ENCODE results near the gene BDH1. TPM values are rescaled to one million over a fixed set of nuclear protein-coding genes. Genes with fewer than 3 reads are reported as not detected.

Gene BDH1
- polyA plus RNA-seq, 1 of the 3 experiments (the other 2 are of a cell fraction): 19.8 TPM

- Histone ChIP-seq H4K20me1 (ENCODE audit: insufficient read depth) (no peaks in the 10 kb centered on the region), H3K4me3 (ENCODE audit: low read depth in 2 of 2, low read length in 1 of 2) (no peak overlapping the region), H3K27me3 (ENCODE audit: insufficient read depth) (no peaks in the 10 kb centered on the region), H3K4me1 (ENCODE audit: control insufficient read depth in 1 of 2, insufficient read depth in 2 of 2, low read depth in 1 of 2, low read length in 1 of 2) (peaks cover 0 to 7% of the 10 kb centered on the region in 2 experiments; a peak in 1 of 4 replicates), H3K9me3 (no peaks in the 10 kb centered on the region), H2AFZ (ENCODE audit: low read depth) (no peak overlapping the region), H3K9me2 (no peaks in the 10 kb centered on the region), H3K36me3 (replicated peaks in 1 of 2; ENCODE audit: control insufficient read depth in 1 of 2, insufficient read depth in 2 of 2, low read length in 1 of 2) (no peaks in the 10 kb centered on the region), H3K79me2 (ENCODE audit: insufficient read depth) (no peaks in the 10 kb centered on the region), H3K27ac (ENCODE audit: low read depth in 2 of 2, low read length in 1 of 2) (no peak overlapping the region), H3F3A (replicated peaks; ENCODE audit: insufficient read depth) (no peaks in the 10 kb centered on the region), H3K4me2 (no peak overlapping the region), H3K9ac (no peak overlapping the region)
- 88% methylated on average over 12 of the region's 12 CpGs for WGBS (ENCODE audit: low lambda C conversion rate)
- POLR2A ChIA-PET: no interaction called here
- DNase-seq: no peak
- TF ChIP-seq FOSL2 (IDR thresholded peaks at IDR 0.05; ENCODE audit: borderline replicate concordance, low read depth) (no peak), EP300 (IDR thresholded peaks at IDR 0.05; ENCODE audit: borderline replicate concordance in 1 of 2, low read depth in 1 of 2, low read length in 1 of 2) (no peak), TAF1 (IDR thresholded peaks at IDR 0.05; ENCODE audit: borderline replicate concordance, low read depth, low read length) (no peak), GATA2 (CRISPR knock-in tag; IDR thresholded peaks at IDR 0.05) (no peak), FOXJ3 (CRISPR knock-in tag; IDR thresholded peaks at IDR 0.05) (no peak), CTCF (IDR thresholded peaks at IDR 0.05) (no peak), RCOR1 (IDR thresholded peaks at IDR 0.05; ENCODE audit: low read length) (no peak), CHD2 (IDR thresholded peaks at IDR 0.05; ENCODE audit: low read length, partially characterized antibody) (no peak), MXI1 (IDR thresholded peaks at IDR 0.05; ENCODE audit: low read depth, low read length) (no peak), PBX3 (IDR thresholded peaks at IDR 0.05) (no peak)
- CTCF ChIA-PET: no interaction called here
These were observed 39.9 kb upstream of the BDH1 start for GRCh38 chr3:197595470-197596185.

DNA sequence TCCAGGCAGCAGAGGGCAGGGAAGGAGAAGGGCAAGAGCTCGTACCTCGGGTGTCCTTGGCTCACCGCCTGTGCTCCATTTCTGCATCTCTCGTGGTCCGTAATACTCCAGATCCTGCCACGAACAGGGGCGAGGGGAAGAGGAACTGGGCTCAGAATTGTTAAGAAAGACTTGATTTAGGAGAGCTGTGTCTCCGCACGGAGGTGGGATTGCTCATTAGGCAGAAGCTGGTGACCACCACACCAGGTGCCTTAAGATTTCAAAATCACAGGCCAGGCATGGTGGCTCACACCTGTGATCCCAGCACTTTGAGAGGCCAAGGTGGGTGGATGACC lies 37.2 kb upstream of the BDH1 start:
- ChIA-PET POLR2A (no interaction called here), CTCF (no interaction called here)
- no peak overlapping the region for H3K4me3 ChIP-seq (ENCODE audit: low read depth in 2 of 2, low read length in 1 of 2)
- 90% methylated on average over 9 of the region's 9 CpGs for WGBS (ENCODE audit: low lambda C conversion rate)
- H3K9me3 ChIP-seq: no peaks in the 10 kb centered on the region
- no peak overlapping the region for H3K9ac ChIP-seq
- H3F3A ChIP-seq (replicated peaks; ENCODE audit: insufficient read depth): no peaks in the 10 kb centered on the region
- no peaks in the 10 kb centered on the region for H4K20me1 ChIP-seq (ENCODE audit: insufficient read depth)
- no peaks in the 10 kb centered on the region for H3K36me3 ChIP-seq (replicated peaks in 1 of 2; ENCODE audit: control insufficient read depth in 1 of 2, insufficient read depth in 2 of 2, low read length in 1 of 2)
- no peak for DNase-seq
- H3K27me3 ChIP-seq (ENCODE audit: insufficient read depth): no peaks in the 10 kb centered on the region
- no peaks in the 10 kb centered on the region for H3K79me2 ChIP-seq (ENCODE audit: insufficient read depth)
- no peak overlapping the region for H3K4me2 ChIP-seq
- H2AFZ ChIP-seq (ENCODE audit: low read depth): no peak overlapping the region
- no peak overlapping the region for H3K27ac ChIP-seq (ENCODE audit: low read depth in 2 of 2, low read length in 1 of 2)
- no peaks in the 10 kb centered on the region; a peak in 1 of 4 replicates for H3K4me1 ChIP-seq (ENCODE audit: control insufficient read depth in 1 of 2, insufficient read depth in 2 of 2, low read depth in 1 of 2, low read length in 1 of 2)
- no peaks in the 10 kb centered on the region for H3K9me2 ChIP-seq
- TF ChIP-seq SIN3A (IDR thresholded peaks at IDR 0.05; ENCODE audit: borderline replicate concordance, low read depth, low read length) (no peak), ELF1 (IDR thresholded peaks at IDR 0.05) (no peak), TCF12 (IDR thresholded peaks at IDR 0.05) (no peak), MXI1 (IDR thresholded peaks at IDR 0.05; ENCODE audit: low read depth, low read length) (no peak), PBX3 (IDR thresholded peaks at IDR 0.05) (no peak), RAD21 (IDR thresholded peaks at IDR 0.05; ENCODE audit: low read length) (no peak), RCOR1 (IDR thresholded peaks at IDR 0.05; ENCODE audit: low read length) (no peak), FOSL2 (IDR thresholded peaks at IDR 0.05; ENCODE audit: borderline replicate concordance, low read depth) (no peak), FOXJ3 (CRISPR knock-in tag; IDR thresholded peaks at IDR 0.05) (no peak), YY1 (IDR thresholded peaks at IDR 0.05; ENCODE audit: low read depth) (no peak), NRF1 (IDR thresholded peaks at IDR 0.05; ENCODE audit: low read depth, low read length) (no peak), FOXM1 (IDR thresholded peaks at IDR 0.05; ENCODE audit: low read depth) (no peak), RFX5 (IDR thresholded peaks at IDR 0.05; ENCODE audit: low read length) (no peak)
- TF ChIP-seq, protein P1, sequence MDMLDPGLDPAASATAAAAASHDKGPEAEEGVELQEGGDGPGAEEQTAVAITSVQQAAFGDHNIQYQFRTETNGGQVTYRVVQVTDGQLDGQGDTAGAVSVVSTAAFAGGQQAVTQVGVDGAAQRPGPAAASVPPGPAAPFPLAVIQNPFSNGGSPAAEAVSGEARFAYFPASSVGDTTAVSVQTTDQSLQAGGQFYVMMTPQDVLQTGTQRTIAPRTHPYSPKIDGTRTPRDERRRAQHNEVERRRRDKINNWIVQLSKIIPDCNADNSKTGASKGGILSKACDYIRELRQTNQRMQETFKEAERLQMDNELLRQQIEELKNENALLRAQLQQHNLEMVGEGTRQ (IDR thresholded peaks at IDR 0.05; ENCODE audit: borderline replicate concordance, low read depth, low read length): no peak
- TF ChIP-seq, protein P2, sequence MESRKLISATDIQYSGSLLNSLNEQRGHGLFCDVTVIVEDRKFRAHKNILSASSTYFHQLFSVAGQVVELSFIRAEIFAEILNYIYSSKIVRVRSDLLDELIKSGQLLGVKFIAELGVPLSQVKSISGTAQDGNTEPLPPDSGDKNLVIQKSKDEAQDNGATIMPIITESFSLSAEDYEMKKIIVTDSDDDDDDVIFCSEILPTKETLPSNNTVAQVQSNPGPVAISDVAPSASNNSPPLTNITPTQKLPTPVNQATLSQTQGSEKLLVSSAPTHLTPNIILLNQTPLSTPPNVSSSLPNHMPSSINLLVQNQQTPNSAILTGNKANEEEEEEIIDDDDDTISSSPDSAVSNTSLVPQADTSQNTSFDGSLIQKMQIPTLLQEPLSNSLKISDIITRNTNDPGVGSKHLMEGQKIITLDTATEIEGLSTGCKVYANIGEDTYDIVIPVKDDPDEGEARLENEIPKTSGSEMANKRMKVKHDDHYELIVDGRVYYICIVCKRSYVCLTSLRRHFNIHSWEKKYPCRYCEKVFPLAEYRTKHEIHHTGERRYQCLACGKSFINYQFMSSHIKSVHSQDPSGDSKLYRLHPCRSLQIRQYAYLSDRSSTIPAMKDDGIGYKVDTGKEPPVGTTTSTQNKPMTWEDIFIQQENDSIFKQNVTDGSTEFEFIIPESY (IDR thresholded peaks at IDR 0.05; ENCODE audit: borderline replicate concordance, low read depth): no peak
- TF ChIP-seq, protein P3, sequence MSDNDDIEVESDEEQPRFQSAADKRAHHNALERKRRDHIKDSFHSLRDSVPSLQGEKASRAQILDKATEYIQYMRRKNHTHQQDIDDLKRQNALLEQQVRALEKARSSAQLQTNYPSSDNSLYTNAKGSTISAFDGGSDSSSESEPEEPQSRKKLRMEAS (IDR thresholded peaks at IDR 0.05; ENCODE audit: low read depth): no peak

Measured in SK-N-SH (cell line).